NCI-H1417 treated with DMSO at 0.1 percent for 48 hours (cell line): ENCODE data around the gene EPB41L3.

Experiments
- DNase-seq: peaks from one replicate; lab custom pipeline; 2025; lab: John Stamatoyannopoulos, UW

Gene EPB41L3

GRCh38 chr18:5451871-5452270 lies 91.9 kb downstream of the EPB41L3 start:
- DNase-seq: no peak

DNA sequence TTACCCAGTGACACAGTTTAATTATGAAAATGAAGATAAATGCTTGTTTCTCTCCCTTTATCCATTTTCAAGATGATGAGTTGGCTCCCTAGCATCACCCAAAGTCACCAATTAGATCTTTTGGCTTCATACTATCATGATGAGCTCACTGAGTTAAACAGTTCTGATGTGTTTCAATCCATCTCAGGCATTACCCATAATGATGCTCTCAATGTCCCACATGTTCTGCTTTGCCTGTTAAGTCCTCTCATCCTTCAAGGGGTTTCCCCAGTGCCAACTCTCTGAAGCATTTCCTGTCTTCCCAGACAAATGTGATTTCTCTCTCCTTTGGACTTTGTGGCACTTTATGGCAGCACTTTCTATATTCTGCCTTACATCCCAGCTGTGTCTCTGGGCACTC lies 92.6 kb downstream of the EPB41L3 start:
- no peak for DNase-seq

GRCh38 chr18:5449858-5450509 lies 93.8 kb downstream of the EPB41L3 start:
- DNase-seq: no peak

DNA sequence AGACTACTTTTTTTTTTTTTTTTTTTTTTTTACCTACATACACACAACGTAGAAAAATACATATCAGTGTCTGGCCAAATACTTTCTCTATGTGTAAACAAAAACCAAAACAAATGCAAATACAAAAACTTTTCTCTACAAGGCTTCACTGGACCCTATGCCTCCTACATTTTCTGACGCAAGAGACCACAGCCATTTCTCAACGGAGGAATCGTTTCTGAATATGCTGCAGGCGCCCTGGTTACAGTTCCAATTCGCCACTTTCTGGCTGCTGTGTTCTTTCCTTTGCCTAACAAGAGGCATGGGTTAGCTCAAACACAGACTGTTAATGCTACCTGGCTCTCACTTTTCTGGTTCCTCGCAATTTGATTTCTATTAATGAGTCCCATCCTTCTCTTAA lies 96.4 kb downstream of the EPB41L3 start:
- no peak for DNase-seq

GRCh38 chr18:5444847-5445246 lies 99.0 kb downstream of the EPB41L3 start:
- DNase-seq: no peak

DNA sequence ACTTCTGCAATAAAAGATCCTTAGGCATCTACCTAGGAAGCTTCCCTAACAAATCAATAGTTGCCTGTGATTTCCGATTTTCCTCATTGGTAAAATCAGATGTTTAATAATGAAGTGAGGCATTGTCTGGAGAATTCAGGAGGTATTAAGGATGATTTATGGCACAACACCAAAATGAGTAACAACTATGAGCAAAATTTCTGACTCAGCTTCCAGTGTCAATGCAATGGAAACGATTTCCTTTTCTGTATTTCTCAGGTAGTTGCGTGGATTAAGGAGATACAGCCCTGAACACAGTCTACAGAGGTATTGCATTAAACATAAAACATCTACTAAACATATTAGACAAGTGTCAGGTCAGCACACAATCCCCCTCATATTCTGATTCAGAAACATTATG lies 99.5 kb downstream of the EPB41L3 start:
- no peak for DNase-seq

GRCh38 chr18:5439986-5440696 lies 103.7 kb downstream of the EPB41L3 start:
- no peak for DNase-seq

- no peak for DNase-seq
These were observed 109.4 kb downstream of the EPB41L3 start for GRCh38 chr18:5434425-5434824.

- no peak for DNase-seq
These were observed 111.8 kb downstream of the EPB41L3 start for GRCh38 chr18:5431836-5432575.

DNA sequence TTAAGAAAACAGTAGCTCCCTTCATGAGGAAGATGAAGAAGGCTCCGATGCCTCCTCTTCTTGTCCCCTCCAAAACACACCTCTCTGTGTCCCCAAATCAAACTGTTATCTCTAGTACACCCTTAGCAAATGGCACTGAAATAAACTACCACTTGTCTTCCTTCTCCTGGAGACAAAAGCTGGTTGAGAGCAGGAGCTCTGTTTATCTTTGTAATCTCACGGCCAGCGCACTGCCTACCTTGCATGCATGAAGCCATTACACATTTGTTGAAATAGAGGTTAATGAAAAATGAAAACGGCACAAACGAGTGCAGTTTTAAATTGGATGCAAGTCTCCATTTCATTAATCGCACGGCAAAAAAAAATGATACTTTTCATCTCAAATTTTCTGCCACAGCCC lies 113.7 kb downstream of the EPB41L3 start:
- DNase-seq: no peak

DNA sequence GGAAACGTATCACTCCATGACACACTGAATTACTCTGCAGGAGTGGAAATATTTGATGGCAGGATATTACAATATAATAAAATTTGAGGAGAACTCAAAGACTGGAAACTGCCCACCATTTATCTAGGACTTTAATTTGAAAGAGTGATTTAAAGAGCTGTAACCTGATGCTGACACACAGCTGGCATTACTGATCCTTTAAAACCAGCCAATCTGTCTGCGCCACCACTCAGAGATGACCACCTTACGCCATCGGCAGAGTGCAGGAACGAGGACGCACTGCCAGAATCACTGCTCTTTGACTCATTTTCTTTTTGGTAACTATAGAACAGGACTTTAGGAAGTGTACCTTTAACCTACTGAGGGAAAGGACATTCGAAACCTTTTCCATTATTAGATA lies 114.1 kb downstream of the EPB41L3 start:
- DNase-seq: no peak

- DNase-seq: no peak
These were observed 118.1 kb downstream of the EPB41L3 start for GRCh38 chr18:5425721-5426120.

GRCh38 chr18:5424903-5425664 lies 118.7 kb downstream of the EPB41L3 start:
- no peak for DNase-seq

GRCh38 chr18:5422626-5423025 lies 121.2 kb downstream of the EPB41L3 start:
- DNase-seq: no peak

GRCh38 chr18:5421981-5422380 lies 121.8 kb downstream of the EPB41L3 start:
- DNase-seq: no peak

DNA sequence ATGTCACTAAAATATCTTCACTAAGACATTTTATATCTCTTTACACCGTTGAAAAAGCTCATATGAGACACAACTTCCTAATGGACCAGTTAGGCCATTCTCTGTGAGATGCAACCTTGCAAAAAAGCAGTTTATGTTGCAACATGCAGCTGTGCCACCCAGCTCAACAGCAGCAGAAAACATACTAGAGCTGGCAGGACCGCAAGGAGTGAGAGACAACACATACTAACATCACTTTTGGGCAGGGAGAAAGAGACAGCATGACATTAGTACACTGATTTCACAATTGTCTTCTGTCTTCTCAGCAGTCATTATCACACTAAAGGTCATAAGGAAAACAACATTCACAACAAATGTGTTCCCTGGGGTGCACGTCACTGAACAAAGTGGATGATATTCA lies 122.9 kb downstream of the EPB41L3 start:
- no peak for DNase-seq

DNA sequence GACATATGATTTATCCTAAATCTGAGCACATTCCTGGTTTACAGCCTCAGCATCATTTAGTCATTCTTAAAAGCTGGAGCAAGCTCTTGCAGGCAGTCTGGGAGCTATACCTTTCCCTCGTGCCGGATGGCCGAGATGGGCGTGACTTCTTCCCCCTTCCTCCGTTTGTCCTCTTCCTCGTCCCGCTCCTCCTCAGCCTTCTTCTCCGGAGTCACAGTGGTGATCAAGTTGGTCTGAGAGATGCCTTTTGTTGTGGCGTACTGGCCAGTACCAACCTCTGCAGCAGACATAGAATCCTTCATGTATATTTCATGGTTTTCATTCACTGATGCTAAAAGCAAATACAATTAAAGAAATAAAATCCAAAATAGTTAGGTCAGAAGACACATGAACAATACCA lies 124.2 kb downstream of the EPB41L3 start:
- no peak for DNase-seq

GRCh38 chr18:5419030-5419429 lies 124.8 kb downstream of the EPB41L3 start:
- no peak for DNase-seq

GRCh38 chr18:5417342-5417741 lies 126.5 kb downstream of the EPB41L3 start:
- DNase-seq: no peak

DNA sequence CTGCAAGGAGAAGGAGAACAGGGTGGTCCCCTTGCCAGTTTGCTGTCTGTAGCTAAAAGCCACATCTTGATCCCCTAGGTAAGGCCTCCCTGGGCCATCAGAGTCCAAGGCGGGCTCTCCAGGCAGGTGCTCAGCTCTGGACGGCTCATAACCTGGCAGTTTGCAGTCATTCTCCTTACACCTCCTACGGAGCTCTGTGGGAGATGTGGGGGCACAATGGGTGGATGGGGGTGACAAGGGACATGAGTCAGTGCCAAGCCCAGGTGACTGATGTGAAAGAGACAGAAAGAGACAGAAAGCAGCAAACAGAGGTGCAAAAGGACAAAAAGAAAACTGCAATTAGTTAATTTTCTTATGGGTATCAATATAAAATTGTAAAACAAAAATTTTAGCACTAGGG lies 127.7 kb downstream of the EPB41L3 start:
- DNase-seq: no peak

DNA sequence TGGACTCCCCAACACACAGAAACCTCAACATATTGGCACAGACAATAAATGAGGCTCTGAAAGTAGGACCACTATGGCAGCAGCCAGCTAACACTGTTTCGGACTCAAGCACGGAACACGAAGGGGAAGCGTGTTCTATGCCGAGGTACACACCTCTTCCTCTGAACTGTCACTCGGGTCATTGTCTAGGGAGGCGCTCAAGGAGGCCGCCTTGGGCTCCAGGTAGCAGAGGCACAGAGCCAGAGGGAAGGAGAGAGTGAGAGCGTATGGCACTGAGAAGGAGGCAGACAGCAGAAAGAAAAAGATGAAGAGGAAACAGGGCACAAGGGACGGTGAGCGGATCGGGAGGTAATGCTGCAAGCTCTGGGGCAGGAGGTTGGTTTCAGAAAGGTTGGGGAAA lies 128.1 kb downstream of the EPB41L3 start:
- no peak for DNase-seq

GRCh38 chr18:5415031-5415430 lies 128.8 kb downstream of the EPB41L3 start:
- DNase-seq: no peak

- no peak for DNase-seq
These were observed 129.3 kb downstream of the EPB41L3 start for GRCh38 chr18:5414546-5414945.
